AG04449 (cell line): ENCODE results near the gene CPE.

Source experiments
- CTCF ChIA-PET: fragments of 350-600 bp; formaldehyde crosslinking; extraction: SDS; loops from one replicate; lab custom pipeline; 2021; ENCODE audit warnings: antibody characterized with exemption; lab: Yijun Ruan, JAX
- POLR2A ChIA-PET: fragments of 400-600, 350-600 bp; formaldehyde crosslinking; extraction: SDS; loops from one replicate; lab custom pipeline; 2020; ENCODE audit warnings: antibody characterized with exemption, inconsistent platforms; lab: Yijun Ruan, JAX
- DNase-seq: peaks from one replicate; pipeline ENCODE4 v3.0.0-alpha.2; 2010; ENCODE audit warnings: low read depth, low spot score
- H3K4me3 ChIP-seq: 2 replicates; pipeline ENCODE4 v1.5.1; 2011; ENCODE audit warnings: low read depth, mild to moderate bottlenecking, control low read depth, low read length
- CTCF ChIP-seq: IDR thresholded peaks from one replicate; pipeline ENCODE4 v1.5.1; 2011; ENCODE audit warnings: mild to moderate bottlenecking, moderate library complexity, low read length, control low read depth, inconsistent platforms; ENCODE audit not compliant: insufficient read depth; ENCODE audit errors: missing control alignments

CPE gene

GRCh38 chr4:165475706-165476070 lies 96.9 kb downstream of the CPE start:
- CTCF ChIA-PET, result no interaction called here
- POLR2A ChIA-PET, result no interaction called here
- DNase-seq, result no peak
- no peak for TF ChIP-seq CTCF
- H3K4me3 ChIP-seq, result no peak overlapping the region

GRCh38 chr4:165476214-165477098 lies 97.6 kb downstream of the CPE start:
- POLR2A ChIA-PET, result no interaction called here
- no peak for DNase-seq
- CTCF ChIA-PET, result interaction anchor here (0.9 to 1.8 kb wide), 2 partner anchors 12 to 353 kb away, joined by 3 to 6 read pairs; no protein-coding TSS in a partner anchor
- TF ChIP-seq CTCF, result no peak
- no peak overlapping the region for H3K4me3 ChIP-seq

- POLR2A ChIA-PET, result no interaction called here
- CTCF ChIA-PET, result interaction anchor here (1.8 kb wide), 1 partner anchor 13 kb away, joined by 6 read pairs; no protein-coding TSS in a partner anchor
Measured at GRCh38 chr4:165477799-165478198, 99.0 kb downstream of the CPE start.

GRCh38 chr4:165478260-165478659 lies 99.5 kb downstream of the CPE start:
- H3K4me3 ChIP-seq, result no peak overlapping the region
- TF ChIP-seq CTCF, result no peak
- CTCF ChIA-PET, result interaction anchor here (1.8 kb wide), 1 partner anchor 13 kb away, joined by 6 read pairs; no protein-coding TSS in a partner anchor
- POLR2A ChIA-PET, result no interaction called here
- no peak for DNase-seq

More at GRCh38 chr4:165477799-165478198, 99.0 kb downstream of the CPE start:
- TF ChIP-seq CTCF, result no peak
- no peak overlapping the region for H3K4me3 ChIP-seq
- DNase-seq, result no peak

GRCh38 chr4:165481053-165481835 lies 102.4 kb downstream of the CPE start:
- TF ChIP-seq CTCF, result no peak
- ChIA-PET POLR2A (no interaction called here), CTCF (interaction anchor here (1.2 to 2.4 kb wide), 2 partner anchors 12 to 17 kb away, joined by 4 to 7 read pairs; no protein-coding TSS in a partner anchor)
- DNase-seq, result no peak
- no peak overlapping the region for H3K4me3 ChIP-seq
